ENCODE data around the gene MTFR2.
A peak's percentile ranks its signal among the peaks of the same experiment; 100 is the strongest.

MTFR2 gene

GRCh38 chr6:136226027-136226673, 24.0 kb downstream of the MTFR2 start (continued):
- no peak for TF ChIP-seq GLI2 (tag by site-specific recombination; IDR thresholded peaks at IDR 0.05; ENCODE audit: borderline replicate concordance, low read depth)
- TF ChIP-seq ZNF248 (tag by site-specific recombination; IDR thresholded peaks at IDR 0.05), result no peak
- TF ChIP-seq SCRT2 (tag by site-specific recombination; IDR thresholded peaks at IDR 0.05), result peak; percentile 99
- TF ChIP-seq ZNF274 (IDR thresholded peaks at IDR 0.05; ENCODE audit: low read length), result no peak
- no peak for TF ChIP-seq ZNF274 (tag by site-specific recombination; IDR thresholded peaks at IDR 0.05; ENCODE audit: borderline replicate concordance)
- TF ChIP-seq ZNF501 (tag by site-specific recombination; IDR thresholded peaks at IDR 0.05), result peak; percentile 63; the same call in 1 of the 2 replicates
- TF ChIP-seq, protein P1, sequence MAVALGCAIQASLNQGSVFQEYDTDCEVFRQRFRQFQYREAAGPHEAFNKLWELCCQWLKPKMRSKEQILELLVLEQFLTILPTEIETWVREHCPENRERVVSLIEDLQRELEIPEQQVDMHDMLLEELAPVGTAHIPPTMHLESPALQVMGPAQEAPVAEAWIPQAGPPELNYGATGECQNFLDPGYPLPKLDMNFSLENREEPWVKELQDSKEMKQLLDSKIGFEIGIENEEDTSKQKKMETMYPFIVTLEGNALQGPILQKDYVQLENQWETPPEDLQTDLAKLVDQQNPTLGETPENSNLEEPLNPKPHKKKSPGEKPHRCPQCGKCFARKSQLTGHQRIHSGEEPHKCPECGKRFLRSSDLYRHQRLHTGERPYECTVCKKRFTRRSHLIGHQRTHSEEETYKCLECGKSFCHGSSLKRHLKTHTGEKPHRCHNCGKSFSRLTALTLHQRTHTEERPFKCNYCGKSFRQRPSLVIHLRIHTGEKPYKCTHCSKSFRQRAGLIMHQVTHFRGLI (tag by site-specific recombination; IDR thresholded peaks at IDR 0.05), result no peak
- no peak for TF ChIP-seq ZNF830 (tag by site-specific recombination; IDR thresholded peaks at IDR 0.05; ENCODE audit: low read depth)

GRCh38 chr6:136225496-136225895, 24.6 kb downstream of the MTFR2 start:
- H3K4me1 ChIP-seq (ENCODE audit: control insufficient read depth, insufficient read depth, low read length), result no peaks in the 10 kb centered on the region
- no peak overlapping the region for H3K27ac ChIP-seq (ENCODE audit: extremely low read depth, low read depth, low read length)
- TF ChIP-seq GLIS2 (tag by site-specific recombination; IDR thresholded peaks at IDR 0.05) (peak; percentile 37), ZNF398 (tag by site-specific recombination; IDR thresholded peaks at IDR 0.05) (peak; percentile 74), GFI1B (tag by site-specific recombination; IDR thresholded peaks at IDR 0.05) (no peak), HOXC10 (CRISPR knock-in tag; IDR thresholded peaks at IDR 0.05) (no peak), ZNF239 (tag by site-specific recombination; IDR thresholded peaks at IDR 0.05) (no peak), ZNF571 (tag by site-specific recombination; IDR thresholded peaks at IDR 0.05) (no peak), ZNF473 (tag by site-specific recombination; IDR thresholded peaks at IDR 0.05) (no peak), SETDB1 (IDR thresholded peaks at IDR 0.05; ENCODE audit: insufficient read length, low read length) (peak; percentile 68), ZNF513 (tag by site-specific recombination; IDR thresholded peaks at IDR 0.05) (no peak), SALL2 (tag by site-specific recombination; IDR thresholded peaks at IDR 0.05; ENCODE audit: borderline replicate concordance) (no peak)
- TF ChIP-seq, protein P2, sequence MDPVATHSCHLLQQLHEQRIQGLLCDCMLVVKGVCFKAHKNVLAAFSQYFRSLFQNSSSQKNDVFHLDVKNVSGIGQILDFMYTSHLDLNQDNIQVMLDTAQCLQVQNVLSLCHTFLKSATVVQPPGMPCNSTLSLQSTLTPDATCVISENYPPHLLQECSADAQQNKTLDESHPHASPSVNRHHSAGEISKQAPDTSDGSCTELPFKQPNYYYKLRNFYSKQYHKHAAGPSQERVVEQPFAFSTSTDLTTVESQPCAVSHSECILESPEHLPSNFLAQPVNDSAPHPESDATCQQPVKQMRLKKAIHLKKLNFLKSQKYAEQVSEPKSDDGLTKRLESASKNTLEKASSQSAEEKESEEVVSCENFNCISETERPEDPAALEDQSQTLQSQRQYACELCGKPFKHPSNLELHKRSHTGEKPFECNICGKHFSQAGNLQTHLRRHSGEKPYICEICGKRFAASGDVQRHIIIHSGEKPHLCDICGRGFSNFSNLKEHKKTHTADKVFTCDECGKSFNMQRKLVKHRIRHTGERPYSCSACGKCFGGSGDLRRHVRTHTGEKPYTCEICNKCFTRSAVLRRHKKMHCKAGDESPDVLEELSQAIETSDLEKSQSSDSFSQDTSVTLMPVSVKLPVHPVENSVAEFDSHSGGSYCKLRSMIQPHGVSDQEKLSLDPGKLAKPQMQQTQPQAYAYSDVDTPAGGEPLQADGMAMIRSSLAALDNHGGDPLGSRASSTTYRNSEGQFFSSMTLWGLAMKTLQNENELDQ (tag by site-specific recombination; IDR thresholded peaks at IDR 0.05; ENCODE audit: low read depth), result no peak
- TF ChIP-seq, protein P3, sequence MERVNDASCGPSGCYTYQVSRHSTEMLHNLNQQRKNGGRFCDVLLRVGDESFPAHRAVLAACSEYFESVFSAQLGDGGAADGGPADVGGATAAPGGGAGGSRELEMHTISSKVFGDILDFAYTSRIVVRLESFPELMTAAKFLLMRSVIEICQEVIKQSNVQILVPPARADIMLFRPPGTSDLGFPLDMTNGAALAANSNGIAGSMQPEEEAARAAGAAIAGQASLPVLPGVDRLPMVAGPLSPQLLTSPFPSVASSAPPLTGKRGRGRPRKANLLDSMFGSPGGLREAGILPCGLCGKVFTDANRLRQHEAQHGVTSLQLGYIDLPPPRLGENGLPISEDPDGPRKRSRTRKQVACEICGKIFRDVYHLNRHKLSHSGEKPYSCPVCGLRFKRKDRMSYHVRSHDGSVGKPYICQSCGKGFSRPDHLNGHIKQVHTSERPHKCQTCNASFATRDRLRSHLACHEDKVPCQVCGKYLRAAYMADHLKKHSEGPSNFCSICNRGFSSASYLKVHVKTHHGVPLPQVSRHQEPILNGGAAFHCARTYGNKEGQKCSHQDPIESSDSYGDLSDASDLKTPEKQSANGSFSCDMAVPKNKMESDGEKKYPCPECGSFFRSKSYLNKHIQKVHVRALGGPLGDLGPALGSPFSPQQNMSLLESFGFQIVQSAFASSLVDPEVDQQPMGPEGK (tag by site-specific recombination; IDR thresholded peaks at IDR 0.05), result peak; percentile 36
- POLR2A ChIA-PET, result no interaction called here
- H3K36me3 ChIP-seq (ENCODE audit: control insufficient read depth in 2 of 2, insufficient read depth in 1 of 2, low read length in 2 of 2), result no peaks in the 10 kb centered on the region; a peak in 1 of 3 replicates
- CTCF ChIA-PET, result interaction anchor here (0.6 to 2.8 kb wide), 82 partner anchors 9 to 786 kb away, joined by 3 to 91 read pairs (median 5); partner anchors contain the start of genes MAP7, MTFR2 and PDE7B
- H3K4me3 ChIP-seq (ENCODE audit: low read depth, low read length), result no peak overlapping the region
- H3K9me3 ChIP-seq (ENCODE audit: control insufficient read depth, insufficient read depth, low read depth, low read length), result no peaks in the 10 kb centered on the region
